T-helper 2 cell treated with Interferon-gamma antibody and Interleukin-4, amounts not matched to agents 5 μg/mL and 100 μg/mL, for 36 hours (primary cell): ENCODE data around the gene BORCS8.
A peak's percentile ranks its signal among the peaks of the same experiment; 100 is the strongest.
"Not testable (repeated sequence)": the region's sequence is repeated elsewhere in the genome, so short reads cannot be mapped to it uniquely, and the experiment has no call there.

Experiments
- DNase-seq: peaks from one replicate; pipeline ENCODE4 v3.0.0; 2021; ENCODE audit warnings: low spot score
- H3K27ac Mint-ChIP-seq: one replicate; pipeline ENCODE4 v1.8.0; 2021; ENCODE audit warnings: mild to moderate bottlenecking, mixed read lengths
- H3K27me3 Mint-ChIP-seq: one replicate; pipeline ENCODE4 v1.8.0; 2021; ENCODE audit warnings: low read depth, mixed read lengths
- H3K36me3 Mint-ChIP-seq: one replicate; pipeline ENCODE4 v1.8.0; 2021; ENCODE audit warnings: low read depth, mixed read lengths
- H3K4me1 Mint-ChIP-seq: one replicate; pipeline ENCODE4 v1.8.0; 2021; ENCODE audit warnings: low read depth, mixed read lengths
- H3K4me3 Mint-ChIP-seq: one replicate; pipeline ENCODE4 v1.8.0; 2022; ENCODE audit warnings: mild to moderate bottlenecking, moderate library complexity, mixed read lengths
- H3K9me3 Mint-ChIP-seq: one replicate; pipeline ENCODE4 v1.8.0; 2021; ENCODE audit warnings: mixed read lengths

The BORCS8 gene

DNA sequence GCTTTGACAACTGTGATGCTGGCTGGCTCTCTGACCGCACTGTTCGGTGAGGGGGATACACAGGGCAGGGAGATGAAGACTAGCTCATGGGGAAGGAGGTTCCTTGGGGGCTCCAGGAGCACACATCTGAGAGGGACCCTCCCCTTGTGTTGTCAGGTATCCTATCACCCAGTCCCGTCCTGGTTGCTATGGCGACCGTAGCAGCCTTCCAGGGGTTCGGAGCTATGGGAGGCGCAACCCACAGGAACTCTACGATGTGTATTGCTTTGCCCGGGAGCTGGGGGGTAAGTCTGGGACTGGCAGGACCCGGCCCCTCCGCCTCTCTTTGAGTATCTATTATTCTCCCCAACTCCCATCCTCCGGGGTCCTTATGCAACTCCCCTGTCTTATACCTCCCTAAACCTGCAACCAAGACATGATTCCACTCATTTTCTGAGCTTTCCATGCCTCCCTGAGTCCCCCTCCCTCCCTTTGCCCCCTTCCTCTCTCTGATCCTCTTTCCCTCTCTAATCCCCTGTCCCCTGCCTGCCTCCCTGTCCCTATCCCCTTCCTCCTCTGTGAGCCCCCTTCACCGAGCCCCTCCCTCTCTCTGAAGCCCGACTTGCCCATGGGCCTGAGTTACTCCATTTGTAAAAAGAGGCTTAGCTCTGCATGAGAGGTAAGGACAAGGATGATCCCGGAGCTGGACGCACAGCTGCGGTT is 32.3 kb upstream of the BORCS8 start:
- peaks cover 4% of the 10 kb centered on the region for H3K4me1 Mint-ChIP-seq
- H3K4me3 Mint-ChIP-seq, result peak overlapping the region; percentile 56
- no peaks in the 10 kb centered on the region for H3K36me3 Mint-ChIP-seq
- H3K27ac Mint-ChIP-seq, result no peak overlapping the region
- peaks cover 9% of the 10 kb centered on the region for H3K27me3 Mint-ChIP-seq
- no peak for DNase-seq
- no peaks in the 10 kb centered on the region for H3K9me3 Mint-ChIP-seq

DNA sequence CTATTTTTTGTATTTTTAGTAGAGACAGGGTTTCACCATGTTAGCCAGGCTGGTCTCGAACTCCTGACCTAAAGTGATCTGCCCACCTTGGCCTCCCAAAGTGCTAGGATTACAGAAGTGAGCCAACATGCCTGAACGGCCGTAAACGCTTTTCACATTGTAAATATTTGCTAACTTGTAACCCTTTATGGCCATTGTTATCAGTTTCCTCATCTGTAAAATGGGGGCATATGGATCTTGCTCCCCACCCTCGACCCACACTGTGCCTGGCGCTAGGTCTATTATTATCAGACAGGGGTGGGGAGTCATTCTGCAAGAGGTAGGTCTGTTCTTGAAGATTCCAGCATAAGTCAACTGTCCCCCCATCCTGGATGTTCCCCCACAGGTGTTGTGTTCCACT is 31.7 kb upstream of the BORCS8 start:
- Mint-ChIP-seq H3K27me3 (peaks cover 9% of the 10 kb centered on the region), H3K9me3 (no peaks in the 10 kb centered on the region), H3K36me3 (no peaks in the 10 kb centered on the region), H3K4me3 (no peak overlapping the region), H3K4me1 (peaks cover 4% of the 10 kb centered on the region), H3K27ac (no peak overlapping the region)
- DNase-seq, result no peak

DNA sequence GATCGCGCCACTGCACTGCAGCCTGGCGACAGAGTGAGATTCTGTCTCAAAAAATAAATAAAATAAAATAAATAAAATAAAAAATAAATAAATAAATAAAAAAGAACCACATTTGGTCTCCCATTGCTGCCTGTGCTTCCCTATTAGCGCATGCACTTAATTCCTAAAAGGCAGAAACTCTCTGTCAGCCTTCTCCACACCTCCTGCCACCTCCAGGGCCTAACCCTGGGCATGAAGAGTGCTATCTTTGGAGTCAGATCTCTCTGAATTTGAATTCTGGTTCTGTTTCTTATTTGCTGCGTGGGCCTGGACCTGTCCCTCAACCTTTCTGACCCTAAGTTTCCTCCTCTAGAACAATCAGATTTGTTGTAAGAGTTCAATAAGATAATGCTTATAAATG is 31.1 kb upstream of the BORCS8 start:
- Mint-ChIP-seq H3K9me3 (no peaks in the 10 kb centered on the region), H3K36me3 (no peaks in the 10 kb centered on the region), H3K4me1 (peaks cover 4% of the 10 kb centered on the region), H3K27ac (no peak overlapping the region), H3K27me3 (peaks cover 7% of the 10 kb centered on the region), H3K4me3 (no peak overlapping the region)
- DNase-seq, result no peak

DNA sequence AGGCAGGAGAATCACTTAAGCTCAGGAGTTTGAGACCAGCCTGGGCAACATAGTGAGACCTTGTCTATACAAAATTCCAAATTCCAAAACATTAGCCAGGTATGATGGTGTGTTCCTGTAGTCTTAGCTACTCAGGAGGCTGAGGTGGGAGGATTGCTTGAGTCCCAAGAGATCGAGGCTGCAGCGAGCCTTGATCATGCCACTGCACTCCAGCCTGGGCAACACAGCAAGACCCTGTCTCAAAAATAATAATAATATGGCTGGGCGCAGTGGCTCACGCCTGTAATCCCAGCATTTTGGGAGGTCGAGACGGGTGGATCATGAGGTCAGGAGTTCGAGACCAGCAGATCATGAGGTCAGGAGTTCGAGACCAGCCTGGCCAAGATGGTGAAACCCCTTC is 29.0 kb upstream of the BORCS8 start:
- DNase-seq, H3K27ac Mint-ChIP-seq, H3K27me3 Mint-ChIP-seq, H3K36me3 Mint-ChIP-seq, H3K4me1 Mint-ChIP-seq, H3K9me3 Mint-ChIP-seq, H3K4me3 Mint-ChIP-seq: not testable (repeated sequence)

DNA sequence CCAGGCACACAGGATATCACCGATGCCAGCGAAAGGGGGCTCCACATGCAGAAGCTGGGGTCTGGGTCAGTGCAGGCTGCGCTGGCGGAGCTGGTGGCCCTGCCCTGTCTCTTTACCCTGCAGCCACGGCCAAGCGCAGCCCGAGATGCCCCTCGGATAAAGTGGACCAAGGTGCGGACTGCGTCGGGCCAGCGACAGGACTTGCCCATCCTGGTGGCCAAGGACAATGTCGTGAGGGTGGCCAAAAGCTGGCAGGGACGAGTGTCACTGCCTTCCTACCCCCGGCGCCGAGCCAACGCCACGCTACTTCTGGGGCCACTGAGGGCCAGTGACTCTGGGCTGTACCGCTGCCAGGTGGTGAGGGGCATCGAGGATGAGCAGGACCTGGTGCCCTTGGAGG is 27.0 kb upstream of the BORCS8 start:
- no peak for DNase-seq

DNA sequence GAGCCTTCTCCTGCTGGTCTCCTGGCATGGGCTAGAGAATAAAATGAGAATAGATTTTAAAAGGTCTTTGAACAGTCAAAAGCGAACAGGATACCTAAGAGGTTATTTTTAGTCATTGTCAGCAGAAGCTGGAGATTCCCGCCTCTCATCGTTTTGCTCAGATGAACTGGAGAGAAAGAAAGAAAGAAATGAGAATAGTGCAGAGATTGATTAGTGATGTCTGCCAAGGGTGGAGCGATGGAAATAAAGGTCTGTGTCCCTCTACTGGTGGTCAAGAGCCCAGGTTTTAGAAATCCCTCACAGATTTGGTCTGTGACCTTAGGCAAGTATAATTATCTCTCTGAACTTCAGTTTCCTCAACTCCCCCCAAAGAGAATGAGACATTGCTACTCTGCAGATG is 25.1 kb upstream of the BORCS8 start:
- Mint-ChIP-seq H3K36me3 (no peaks in the 10 kb centered on the region), H3K4me3 (no peak overlapping the region), H3K27me3 (peaks cover 19% of the 10 kb centered on the region), H3K9me3 (peaks cover 4% of the 10 kb centered on the region), H3K27ac (no peak overlapping the region), H3K4me1 (no peaks in the 10 kb centered on the region)
- DNase-seq, result no peak

More for the DNA sequence above, 27.0 kb upstream of the BORCS8 start:
- H3K27ac Mint-ChIP-seq, result no peak overlapping the region
- peaks cover 4% of the 10 kb centered on the region for H3K9me3 Mint-ChIP-seq
- peaks cover 13% of the 10 kb centered on the region for H3K27me3 Mint-ChIP-seq
- H3K4me1 Mint-ChIP-seq, result no peaks in the 10 kb centered on the region
- H3K4me3 Mint-ChIP-seq, result no peak overlapping the region
- H3K36me3 Mint-ChIP-seq, result no peaks in the 10 kb centered on the region

DNA sequence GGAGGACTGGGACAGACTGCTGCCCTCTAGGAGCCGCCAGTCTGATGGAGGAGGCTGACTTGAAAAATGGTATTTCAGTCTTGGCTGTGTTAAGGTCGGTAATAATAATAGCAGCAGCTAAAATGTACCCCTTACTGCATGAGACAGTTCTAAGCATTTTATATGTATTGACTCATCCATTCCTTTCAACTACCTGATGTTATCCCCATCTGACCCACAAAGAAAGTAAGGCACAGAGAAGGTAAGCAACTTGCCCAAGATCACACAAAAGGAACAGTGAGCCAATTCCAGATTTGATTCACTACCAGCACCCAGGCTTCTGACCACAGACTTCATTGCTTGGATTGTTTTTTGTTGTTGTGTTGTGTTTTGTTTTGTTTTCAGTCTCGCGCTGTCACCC is 23.8 kb upstream of the BORCS8 start:
- DNase-seq, result no peak
- Mint-ChIP-seq H3K27me3 (peaks cover 28% of the 10 kb centered on the region), H3K27ac (no peak overlapping the region), H3K36me3 (no peaks in the 10 kb centered on the region), H3K4me1 (no peaks in the 10 kb centered on the region), H3K4me3 (no peak overlapping the region), H3K9me3 (peaks cover 4% of the 10 kb centered on the region)

DNA sequence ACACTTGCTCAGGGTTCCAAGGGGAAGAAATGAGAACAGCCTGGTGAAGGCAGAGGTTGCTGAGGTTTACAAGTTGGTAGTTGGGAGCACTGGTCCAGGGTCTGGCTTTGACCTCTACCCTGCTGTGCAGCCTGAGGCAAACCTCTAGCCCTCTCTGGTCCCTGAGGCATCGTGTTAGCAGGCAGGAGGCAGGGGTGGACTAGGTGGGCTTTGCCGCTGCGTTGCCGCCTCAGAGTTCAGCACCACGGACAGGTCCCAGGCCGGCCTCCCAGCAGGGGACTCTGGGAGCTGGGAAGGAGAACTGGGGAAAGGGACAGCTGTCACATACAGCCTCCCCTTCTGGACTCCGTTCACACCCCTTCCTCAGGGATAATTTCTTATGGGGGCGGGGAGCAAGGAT is 22.9 kb upstream of the BORCS8 start:
- DNase-seq, result no peak
- Mint-ChIP-seq H3K27ac (no peak overlapping the region), H3K4me1 (no peaks in the 10 kb centered on the region), H3K4me3 (no peak overlapping the region), H3K9me3 (peaks cover 4% of the 10 kb centered on the region), H3K36me3 (no peaks in the 10 kb centered on the region), H3K27me3 (peaks cover 29% of the 10 kb centered on the region)

DNA sequence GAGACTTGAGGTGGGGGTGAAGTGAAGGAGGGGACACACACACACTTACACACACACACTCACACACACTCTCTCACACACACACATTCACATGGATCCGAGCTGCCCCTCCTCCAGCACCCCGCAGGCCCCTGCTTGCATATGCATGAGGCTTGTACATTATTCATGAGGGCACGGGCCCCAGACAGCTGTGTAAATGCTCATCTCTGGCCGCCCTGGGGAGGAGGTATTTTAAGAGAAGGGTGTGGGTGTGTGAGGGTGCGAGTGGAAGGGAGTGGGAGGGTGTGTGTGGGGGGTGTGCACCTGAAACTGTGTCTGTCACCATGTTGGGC is 22.2 kb upstream of the BORCS8 start:
- DNase-seq, result no peak
- Mint-ChIP-seq H3K4me1 (no peaks in the 10 kb centered on the region), H3K36me3 (no peaks in the 10 kb centered on the region), H3K27ac (no peak overlapping the region), H3K27me3 (peaks cover 29% of the 10 kb centered on the region), H3K9me3 (peaks cover 4% of the 10 kb centered on the region), H3K4me3 (no peak overlapping the region)

DNA sequence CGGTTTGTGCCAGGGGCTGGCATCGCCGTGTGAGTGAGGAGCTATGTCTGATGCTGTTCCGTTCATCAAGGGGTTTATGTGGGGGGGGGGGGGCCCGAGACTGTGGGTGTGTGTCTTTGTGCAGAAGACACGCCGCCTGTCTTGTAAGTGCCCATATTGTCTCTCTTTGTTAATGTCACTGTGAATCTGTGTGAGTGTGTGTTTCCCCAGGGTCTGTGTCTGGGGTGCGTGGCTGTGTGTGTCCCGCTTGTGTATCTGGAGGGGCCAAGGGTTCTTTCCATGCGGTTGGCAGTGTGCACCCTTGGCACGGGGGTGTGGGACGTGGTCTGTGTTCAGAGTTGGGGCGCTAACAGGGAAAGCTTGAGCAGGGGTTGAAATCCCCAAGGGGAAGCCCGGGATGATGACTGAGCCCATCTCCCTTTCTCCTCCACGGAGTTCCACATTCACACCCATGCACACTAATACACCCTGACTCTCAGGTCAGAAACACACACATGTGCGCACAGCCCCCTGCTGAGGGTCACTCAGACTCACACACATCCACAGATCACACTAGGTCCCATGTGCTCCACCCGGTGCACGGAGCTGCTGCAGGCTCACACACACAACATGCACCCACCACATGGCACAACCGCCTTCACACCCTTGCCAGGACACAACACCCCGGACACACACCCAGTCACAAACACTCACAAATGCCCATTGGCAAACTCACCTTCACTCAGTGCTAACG is 21.6 kb upstream of the BORCS8 start:
- Mint-ChIP-seq H3K4me3 (no peak overlapping the region), H3K27ac (no peak overlapping the region), H3K27me3 (peaks cover 29% of the 10 kb centered on the region), H3K36me3 (no peaks in the 10 kb centered on the region), H3K9me3 (peaks cover 4% of the 10 kb centered on the region), H3K4me1 (no peaks in the 10 kb centered on the region)
- no peak for DNase-seq

DNA sequence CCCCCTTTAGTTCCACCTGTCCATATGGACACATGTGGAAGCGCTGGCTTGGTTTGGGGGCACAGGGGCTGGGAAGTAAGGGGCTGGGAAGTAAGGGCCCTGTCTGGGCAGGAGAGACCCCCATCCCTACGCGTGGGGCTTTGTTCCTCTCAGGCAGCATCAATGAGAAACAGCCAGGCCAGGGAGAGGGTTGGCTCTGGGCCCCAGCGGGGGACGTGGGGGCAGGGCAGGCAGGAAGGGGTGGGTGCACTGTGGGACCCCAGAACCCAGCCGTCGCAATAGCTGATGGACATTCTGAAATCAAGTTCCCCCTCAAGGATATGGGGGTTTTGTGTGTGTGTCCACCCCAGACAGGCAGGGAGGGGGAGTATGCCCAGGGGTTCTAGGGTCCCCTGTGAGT is 21.0 kb upstream of the BORCS8 start:
- H3K27me3 Mint-ChIP-seq, result peaks cover 29% of the 10 kb centered on the region
- H3K4me1 Mint-ChIP-seq, result peaks cover under 1% of the 10 kb centered on the region
- peaks cover 4% of the 10 kb centered on the region for H3K9me3 Mint-ChIP-seq
- no peak for DNase-seq
- no peaks in the 10 kb centered on the region for H3K36me3 Mint-ChIP-seq
- no peak overlapping the region for H3K27ac Mint-ChIP-seq
- H3K4me3 Mint-ChIP-seq, result no peak overlapping the region

DNA sequence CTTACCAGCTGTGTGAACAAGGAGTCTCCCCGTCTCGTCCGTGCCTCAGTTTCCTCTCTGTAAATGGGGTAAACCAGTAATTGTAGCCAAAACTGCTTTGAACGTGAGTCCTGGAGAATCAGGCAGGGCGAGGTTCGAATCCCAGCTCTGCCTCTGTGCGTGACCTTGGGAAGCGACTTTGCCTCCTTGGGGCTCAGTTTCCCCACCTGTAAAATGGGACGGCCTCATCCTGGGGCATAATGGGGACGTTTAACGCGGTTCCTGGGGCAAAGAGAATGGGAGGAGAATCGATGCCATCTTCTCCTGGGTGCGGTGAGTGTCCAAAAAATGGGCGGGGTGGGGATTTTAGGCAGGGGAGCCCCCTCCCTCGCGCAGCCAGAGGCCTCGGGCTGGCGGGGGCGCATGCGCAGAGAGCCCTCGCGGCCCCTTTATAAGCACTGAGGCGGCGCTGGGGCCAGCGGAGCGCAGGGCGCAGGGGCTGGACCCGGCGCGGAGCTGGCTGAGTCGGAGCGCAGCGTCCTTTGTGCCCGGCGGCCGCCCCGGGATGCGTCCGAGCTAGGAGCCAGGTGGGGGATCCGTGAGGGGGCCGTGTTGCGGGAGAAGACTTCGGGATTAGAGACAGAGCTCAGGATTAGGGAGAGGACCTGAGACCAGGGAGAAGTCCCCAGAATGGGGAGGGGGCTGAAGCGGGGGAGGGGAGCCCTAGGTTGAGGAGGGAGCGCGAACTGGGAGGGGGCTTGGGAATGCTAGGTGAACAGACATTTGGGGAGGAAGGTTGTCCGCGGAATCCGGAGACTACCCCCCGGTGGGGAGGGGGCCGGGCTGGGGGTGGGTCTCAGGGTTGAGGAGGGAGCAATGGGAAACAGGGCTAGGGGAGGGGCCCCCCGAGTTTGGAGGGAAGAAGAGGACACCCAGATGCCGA is 19.8 kb upstream of the BORCS8 start, which contains the start of gene NCAN:
NCAN (plus strand) TSS at position 460 of the 922 bp plus-strand sequence. CDS start 4,996 bp downstream, outside the sequence.
- Mint-ChIP-seq H3K9me3 (peaks cover 11% of the 10 kb centered on the region), H3K27ac (no peak within 1 kb of the TSS), H3K27me3 (peaks cover 27% of the 10 kb centered on the region), H3K4me3 (no peak within 1 kb of the TSS), H3K4me1 (peaks cover 12% of the 10 kb centered on the region), H3K36me3 (peaks cover 6% of the 10 kb centered on the region)
- no peak for DNase-seq

DNA sequence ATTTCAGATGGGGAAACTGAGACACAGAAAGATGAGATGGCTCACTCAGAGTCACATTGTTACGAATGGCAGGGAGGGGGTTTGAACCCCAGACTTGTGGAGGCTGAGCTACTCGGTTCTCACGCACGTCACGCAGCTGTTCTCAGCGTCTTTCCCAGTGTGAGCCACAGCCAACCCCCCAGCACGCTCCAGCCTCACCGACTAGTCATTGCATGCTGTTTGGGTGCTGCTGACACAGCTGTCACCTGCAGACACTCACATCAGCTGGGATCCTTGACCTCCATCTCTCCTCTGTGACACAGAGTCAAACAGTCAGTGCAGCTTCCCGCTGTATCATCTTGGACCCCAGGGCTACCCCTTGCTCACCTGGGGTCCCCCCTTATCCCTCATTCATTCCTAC is 17.4 kb upstream of the BORCS8 start:
- peaks cover 16% of the 10 kb centered on the region for H3K4me1 Mint-ChIP-seq
- peaks cover 6% of the 10 kb centered on the region for H3K36me3 Mint-ChIP-seq
- no peak overlapping the region for H3K4me3 Mint-ChIP-seq
- H3K27ac Mint-ChIP-seq, result peak overlapping the region; percentile 23
- H3K27me3 Mint-ChIP-seq, result peaks cover 26% of the 10 kb centered on the region
- H3K9me3 Mint-ChIP-seq, result peaks cover 11% of the 10 kb centered on the region
- no peak for DNase-seq
